Suppressor macrophage treated with lipopolysaccharide for 4 hours (primary cell): Measurements from ENCODE around the gene MYO1B.

Experiments used
- DNase-seq: peaks from one replicate; pipeline ENCODE4 v3.0.0-alpha.2; 2020

MYO1B gene

GRCh38 chr2:191264647-191265081 lies 19.5 kb downstream of the MYO1B start:
- no peak for DNase-seq

- DNase-seq, result no peak
Observed at GRCh38 chr2:191265311-191266170, 20.3 kb downstream of the MYO1B start.

GRCh38 chr2:191266201-191266600 lies 21.0 kb downstream of the MYO1B start:
- no peak for DNase-seq

- DNase-seq, result no peak
Observed at GRCh38 chr2:191268596-191268995, 23.4 kb downstream of the MYO1B start.

- DNase-seq, result no peak
Observed at GRCh38 chr2:191270306-191271161, 25.3 kb downstream of the MYO1B start.

GRCh38 chr2:191272064-191272463 lies 26.9 kb downstream of the MYO1B start:
- no peak for DNase-seq

GRCh38 chr2:191274413-191274815 lies 29.2 kb downstream of the MYO1B start:
- DNase-seq, result no peak

GRCh38 chr2:191276792-191277465 lies 31.7 kb downstream of the MYO1B start:
- no peak for DNase-seq

GRCh38 chr2:191280290-191280689 lies 35.1 kb downstream of the MYO1B start:
- DNase-seq, result no peak

GRCh38 chr2:191280834-191281756 lies 35.9 kb downstream of the MYO1B start:
- DNase-seq, result no peak

GRCh38 chr2:191285252-191285651 lies 40.0 kb downstream of the MYO1B start:
- DNase-seq, result no peak

- DNase-seq, result no peak
Observed at GRCh38 chr2:191287820-191288219, 42.6 kb downstream of the MYO1B start.

GRCh38 chr2:191289049-191289448 lies 43.8 kb downstream of the MYO1B start:
- DNase-seq, result no peak

GRCh38 chr2:191291471-191291870 lies 46.3 kb downstream of the MYO1B start:
- no peak for DNase-seq

- DNase-seq, result no peak
Observed at GRCh38 chr2:191292869-191293268, 47.7 kb downstream of the MYO1B start.

GRCh38 chr2:191295088-191295487 lies 49.9 kb downstream of the MYO1B start:
- DNase-seq, result no peak

GRCh38 chr2:191296083-191297006 lies 51.1 kb downstream of the MYO1B start:
- DNase-seq, result no peak

GRCh38 chr2:191297033-191297432 lies 51.8 kb downstream of the MYO1B start:
- no peak for DNase-seq

- no peak for DNase-seq
Observed at GRCh38 chr2:191298306-191298705, 53.1 kb downstream of the MYO1B start.

- DNase-seq, result no peak
Observed at GRCh38 chr2:191299010-191299409, 53.8 kb downstream of the MYO1B start.

GRCh38 chr2:191299866-191300265 lies 54.7 kb downstream of the MYO1B start:
- no peak for DNase-seq
